ENCODE data around the gene C12orf75. TPM values are rescaled to one million over a fixed set of nuclear protein-coding genes. Genes with fewer than 3 reads are reported as not detected.

Gene C12orf75
- total and polyA plus RNA-seq, 2 donors (not counting 3 experiments of a cell fraction or from before 2014, with no cell fraction given), result 23.6 to 60.7 TPM

- H3K27ac ChIP-seq (ENCODE audit: insufficient read depth, low read depth, low read length), result no peak overlapping the region
- peak; percentile 97 for FAIRE-seq
- no peaks in the 10 kb centered on the region for H4K20me1 ChIP-seq (replicated peaks; ENCODE audit: control insufficient read depth, extremely low read depth, insufficient read depth, low read length)
- BruUV-seq (replicated peaks), result no TSS peak
- no peaks in the 10 kb centered on the region for H3K79me2 ChIP-seq (ENCODE audit: control insufficient read depth, insufficient read depth, low read length)
- TF ChIP-seq JUN (IDR thresholded peaks at IDR 0.05; ENCODE audit: borderline replicate concordance, insufficient read depth, insufficient read length, low read depth) (no peak), POLR2AphosphoS5 (IDR thresholded peaks at IDR 0.05; ENCODE audit: insufficient read depth, low read depth, low read length) (peak; percentile 73), GATA2 (IDR thresholded peaks at IDR 0.05; ENCODE audit: insufficient read depth, insufficient read length, low read depth, low read length) (peak; percentile 90)
- H3K27me3 ChIP-seq (ENCODE audit: control insufficient read depth in 2 of 2, insufficient read depth in 2 of 2, low read length in 2 of 2), result no peaks in the 10 kb centered on the region
- CTCF ChIA-PET, result interaction anchor here (0.6 to 3.2 kb wide), 7 partner anchors 9 to 795 kb away, joined by 3 to 22 read pairs (median 4); no protein-coding TSS in a partner anchor
- H3K36me3 ChIP-seq (ENCODE audit: control insufficient read depth in 2 of 2, extremely low read depth in 1 of 2, insufficient read depth in 2 of 2, low read length in 2 of 2), result no peaks in the 10 kb centered on the region
- H3K9me1 ChIP-seq (replicated peaks; ENCODE audit: control insufficient read depth, extremely low read depth, insufficient read depth, low read length), result no peaks in the 10 kb centered on the region
- peak overlapping the region in 1 of 3 experiments; percentile 9 for H3K4me3 ChIP-seq (replicated peaks in 1 of 3; ENCODE audit: insufficient read depth in 1 of 3, low read depth in 1 of 3, low read length in 3 of 3)
- H3K4me1 ChIP-seq (ENCODE audit: control insufficient read depth, extremely low read depth, insufficient read depth, low read length), result peaks cover 21% of the 10 kb centered on the region
- H3K9me3 ChIP-seq (replicated peaks; ENCODE audit: control insufficient read depth, insufficient read depth, low read length), result no peaks in the 10 kb centered on the region
- POLR2A ChIA-PET, result no interaction called here
- no peak overlapping the region for H3K9ac ChIP-seq (replicated peaks; ENCODE audit: extremely low read depth, insufficient read depth, low read length)
- dilution Hi-C loops (cut with MboI; ENCODE audit: extremely low pct_ligation_motif_present, low sequenced_read_pairs), result no loop called here
- no peak overlapping the region for H2AFZ ChIP-seq (ENCODE audit: low read depth, low read length)
- H3K4me2 ChIP-seq (ENCODE audit: insufficient read depth, low read length), result peak overlapping the region; percentile 51
- peak; percentile 96 for DNase-seq (ENCODE audit: low read depth, low spot score)
- intact Hi-C loops (cut with micrococcal nuclease), result no loop called here
These were observed 79.4 kb downstream of the C12orf75 start for GRCh38 chr12:105409801-105410471.

DNA sequence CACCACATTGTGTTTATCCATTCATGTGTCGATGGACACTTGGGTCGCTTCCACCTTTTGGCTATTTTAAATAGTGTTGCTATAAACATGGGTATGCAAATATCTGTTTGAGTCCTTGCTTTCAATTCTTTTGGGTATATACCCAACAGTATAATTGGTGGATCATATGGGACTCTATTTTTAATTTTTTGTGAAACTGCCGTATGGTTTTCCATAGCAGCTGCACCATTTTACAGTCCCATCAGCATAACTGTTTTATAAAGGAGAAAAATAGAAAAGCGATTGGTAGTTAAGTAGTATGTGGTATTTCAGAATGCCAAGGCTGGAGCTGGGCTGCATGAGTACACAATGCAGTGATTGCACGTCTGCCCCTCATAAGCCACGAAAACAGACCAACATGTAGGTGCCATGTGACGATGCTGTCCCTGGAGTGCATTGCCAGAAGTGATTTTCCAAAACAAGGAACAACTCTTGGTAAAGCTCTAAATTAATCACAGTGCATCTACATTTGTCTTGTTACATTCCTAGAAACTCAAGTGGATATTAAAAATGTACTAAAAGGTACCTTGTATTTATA is 83.5 kb downstream of the C12orf75 start:
- H2AFZ ChIP-seq (ENCODE audit: low read depth, low read length), result no peak overlapping the region
- no peaks in the 10 kb centered on the region for H3K9me3 ChIP-seq (replicated peaks; ENCODE audit: control insufficient read depth, insufficient read depth, low read length)
- no peaks in the 10 kb centered on the region for H4K20me1 ChIP-seq (replicated peaks; ENCODE audit: control insufficient read depth, extremely low read depth, insufficient read depth, low read length)
- no peak overlapping the region for H3K9ac ChIP-seq (replicated peaks; ENCODE audit: extremely low read depth, insufficient read depth, low read length)
- DNase-seq (ENCODE audit: low read depth, low spot score) (no peak), FAIRE-seq (no peak)
- no peaks in the 10 kb centered on the region for H3K36me3 ChIP-seq (ENCODE audit: control insufficient read depth in 2 of 2, extremely low read depth in 1 of 2, insufficient read depth in 2 of 2, low read length in 2 of 2)
- peaks cover 19% of the 10 kb centered on the region for H3K4me1 ChIP-seq (ENCODE audit: control insufficient read depth, extremely low read depth, insufficient read depth, low read length)
- POLR2A ChIA-PET, result no interaction called here
- dilution Hi-C loops (cut with MboI; ENCODE audit: extremely low pct_ligation_motif_present, low sequenced_read_pairs), result no loop called here
- TF ChIP-seq, protein P1, sequence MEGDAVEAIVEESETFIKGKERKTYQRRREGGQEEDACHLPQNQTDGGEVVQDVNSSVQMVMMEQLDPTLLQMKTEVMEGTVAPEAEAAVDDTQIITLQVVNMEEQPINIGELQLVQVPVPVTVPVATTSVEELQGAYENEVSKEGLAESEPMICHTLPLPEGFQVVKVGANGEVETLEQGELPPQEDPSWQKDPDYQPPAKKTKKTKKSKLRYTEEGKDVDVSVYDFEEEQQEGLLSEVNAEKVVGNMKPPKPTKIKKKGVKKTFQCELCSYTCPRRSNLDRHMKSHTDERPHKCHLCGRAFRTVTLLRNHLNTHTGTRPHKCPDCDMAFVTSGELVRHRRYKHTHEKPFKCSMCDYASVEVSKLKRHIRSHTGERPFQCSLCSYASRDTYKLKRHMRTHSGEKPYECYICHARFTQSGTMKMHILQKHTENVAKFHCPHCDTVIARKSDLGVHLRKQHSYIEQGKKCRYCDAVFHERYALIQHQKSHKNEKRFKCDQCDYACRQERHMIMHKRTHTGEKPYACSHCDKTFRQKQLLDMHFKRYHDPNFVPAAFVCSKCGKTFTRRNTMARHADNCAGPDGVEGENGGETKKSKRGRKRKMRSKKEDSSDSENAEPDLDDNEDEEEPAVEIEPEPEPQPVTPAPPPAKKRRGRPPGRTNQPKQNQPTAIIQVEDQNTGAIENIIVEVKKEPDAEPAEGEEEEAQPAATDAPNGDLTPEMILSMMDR (IDR thresholded peaks at IDR 0.05; ENCODE audit: extremely low read depth in 1 of 2, insufficient read depth in 1 of 2, low read depth in 1 of 2, low read length in 2 of 2), result no peak
- no peak for TF ChIP-seq FOS (IDR thresholded peaks at IDR 0.05; ENCODE audit: borderline replicate concordance, insufficient read depth, low read length)
- TF ChIP-seq GATA2 (IDR thresholded peaks at IDR 0.05; ENCODE audit: insufficient read depth, insufficient read length, low read depth, low read length), result no peak
- TF ChIP-seq MAX (IDR thresholded peaks at IDR 0.05; ENCODE audit: insufficient read depth, insufficient read length), result no peak
- no peak for TF ChIP-seq MYC (IDR thresholded peaks at IDR 0.05; ENCODE audit: low read depth, low read length)
- no peak for TF ChIP-seq POLR2A (IDR thresholded peaks at IDR 0.05; ENCODE audit: low read depth, low read length)
- no peak for TF ChIP-seq EZH2 (IDR thresholded peaks at IDR 0.05; ENCODE audit: borderline replicate concordance, low read depth, low read length, severe bottlenecking)
- no peak for TF ChIP-seq POLR2AphosphoS5 (IDR thresholded peaks at IDR 0.05; ENCODE audit: insufficient read depth, low read depth, low read length)
- TF ChIP-seq JUN (IDR thresholded peaks at IDR 0.05; ENCODE audit: borderline replicate concordance, insufficient read depth, insufficient read length, low read depth), result no peak
- intact Hi-C loops (cut with micrococcal nuclease), result no loop called here
- H3K27me3 ChIP-seq (ENCODE audit: control insufficient read depth in 2 of 2, insufficient read depth in 2 of 2, low read length in 2 of 2), result peaks cover 0 to 2% of the 10 kb centered on the region in 2 experiments
- H3K9me1 ChIP-seq (replicated peaks; ENCODE audit: control insufficient read depth, extremely low read depth, insufficient read depth, low read length), result no peaks in the 10 kb centered on the region
- CTCF ChIA-PET, result no interaction called here
- no peak overlapping the region for H3K4me3 ChIP-seq (replicated peaks in 1 of 3; ENCODE audit: insufficient read depth in 1 of 3, low read depth in 1 of 3, low read length in 3 of 3)
- no peak overlapping the region for H3K27ac ChIP-seq (ENCODE audit: insufficient read depth, low read depth, low read length)
- BruUV-seq (replicated peaks), result no TSS peak
- H3K79me2 ChIP-seq (ENCODE audit: control insufficient read depth, insufficient read depth, low read length), result no peaks in the 10 kb centered on the region
- no peak overlapping the region for H3K4me2 ChIP-seq (ENCODE audit: insufficient read depth, low read length)
